K562 (cell line): ENCODE data around the gene KIF17. TPM values are rescaled to one million over a fixed set of nuclear protein-coding genes. Genes with fewer than 3 reads are reported as not detected.

Source experiments
- ATAC-seq: fragments of 200-7000 bp; cut with Tn5 transposase; 3 replicates; pipeline ENCODE4 v1.9.1; 2020; ENCODE audit warnings: moderate library complexity
- BruUV-seq: library from RNA; stranded (reverse); fragments of 400-500 nt; replicated peaks from 2 replicates; lab custom pipeline; 2021; lab: Mats Ljungman, UMichigan
- CTCF ChIA-PET: fragments of 300-600 bp; formaldehyde crosslinking; extraction: SDS; loops from one replicate; lab custom pipeline; 2021; ENCODE audit warnings: low intra/inter-chr PET ratio; lab: Yijun Ruan, JAX
- POLR2A ChIA-PET: fragments of 300-600, 350-650 bp; sonication (Branson Sonifier 250); formaldehyde crosslinking; extraction: SDS; loops from one replicate; lab custom pipeline; 2021; ENCODE audit warnings: antibody characterized with exemption, inconsistent platforms; lab: Yijun Ruan, JAX
- DNase-seq, 4 experiments: peaks; one replicate each; pipeline versions ENCODE4 v3.0.0 to v3.0.0-alpha.2; 2011 to 2018; ENCODE audit warnings: low spot score in 3 of 4, mixed read lengths in 3 of 4; ENCODE audit errors: extremely low read depth in 1 of 4
- FAIRE-seq: peaks from 2 replicates; lab custom pipeline; 2011; peaks lifted over from hg19 to GRCh38; lab: Jason Lieb, UNC
- H2AFZ ChIP-seq: 2 replicates; pipeline ENCODE4 v1.6.0; 2011; ENCODE audit warnings: low read depth, low read length, control low read depth, inconsistent platforms
- H3K27ac ChIP-seq: fragments of 200-600 bp; 3 replicates; pipeline ENCODE4 v1.8.0; 2011; ENCODE audit warnings: low read depth, mild to moderate bottlenecking, control low read depth, inconsistent platforms, low read length, moderate library complexity, mixed read lengths; ENCODE audit errors: extremely low read depth
- H3K27me3 ChIP-seq, 2 experiments: fragments of 300-600 bp in 1 of 2; 2 replicates in 1 of 2; 3 replicates in 1 of 2; pipeline versions ENCODE4 v1.6.0 to v1.8.0; 2011; ENCODE audit warnings: inconsistent platforms in 2 of 2, low read length in 2 of 2, mild to moderate bottlenecking in 1 of 2, mixed read lengths in 1 of 2, moderate library complexity in 1 of 2; ENCODE audit not compliant: control insufficient read depth in 2 of 2, insufficient read depth in 2 of 2
- H3K36me3 ChIP-seq: fragments of 300-600 bp; 3 replicates; pipeline ENCODE4 v1.8.0; 2011; ENCODE audit warnings: mild to moderate bottlenecking, low read length, inconsistent platforms; ENCODE audit not compliant: control insufficient read depth, insufficient read depth
- H3K4me1 ChIP-seq, 2 experiments: fragments of 200-600 bp in 1 of 2; replicated peaks in 1 of 2; 2 replicates in 1 of 2; 3 replicates in 1 of 2; pipeline versions ENCODE4 v1.5.1 to v1.8.0; 2011; ENCODE audit warnings: inconsistent platforms in 2 of 2, low read length in 2 of 2, mild to moderate bottlenecking in 1 of 2, mixed read lengths in 1 of 2, moderate library complexity in 1 of 2; ENCODE audit not compliant: control insufficient read depth in 2 of 2, insufficient read depth in 2 of 2
- H3K4me2 ChIP-seq: 2 replicates; pipeline ENCODE4 v1.6.1; 2011; ENCODE audit warnings: low read length, control low read depth, inconsistent platforms, mixed read lengths; ENCODE audit not compliant: insufficient read depth
- H3K4me3 ChIP-seq: fragments of 200-600 bp; sonication (generic), shearing (Covaris generic); 2 replicates; pipeline ENCODE4 v1.5.1; 2016; ENCODE audit warnings: control low read depth, inconsistent platforms
- H3K79me2 ChIP-seq: fragments of 200-600 bp; 3 replicates; pipeline ENCODE4 v1.8.0; 2011; ENCODE audit warnings: low read length, inconsistent platforms; ENCODE audit not compliant: control insufficient read depth, insufficient read depth
- H3K9ac ChIP-seq, 2 experiments: 2 replicates each; pipeline versions ENCODE4 v1.6.0 to v1.6.1; 2011; ENCODE audit warnings: low read depth in 2 of 2, low read length in 2 of 2, control low read depth in 1 of 2, inconsistent platforms in 1 of 2, mild to moderate bottlenecking in 1 of 2, mixed read lengths in 1 of 2; ENCODE audit not compliant: insufficient read depth in 1 of 2
- H3K9me1 ChIP-seq: one replicate; pipeline ENCODE4 v1.6.0; 2011; ENCODE audit warnings: inconsistent platforms, mild to moderate bottlenecking, low read length, moderate library complexity; ENCODE audit not compliant: control insufficient read depth, insufficient read depth
- H3K9me3 ChIP-seq: replicated peaks from 2 replicates; pipeline ENCODE4 v1.5.1; 2011; ENCODE audit warnings: low read depth, low read length, inconsistent platforms; ENCODE audit not compliant: control insufficient read depth, insufficient read depth
- H4K20me1 ChIP-seq: replicated peaks from 2 replicates; pipeline ENCODE4 v1.6.1; 2011; ENCODE audit warnings: low read length, inconsistent platforms, mixed read lengths; ENCODE audit not compliant: control insufficient read depth, insufficient read depth
- BCOR ChIP-seq: fragments of 450-650 bp; IDR thresholded peaks from 2 replicates; pipeline ENCODE4 v1.6.1; 2016
- CHD1 ChIP-seq: fragments of 200-600 bp; sonication (generic); IDR thresholded peaks from one replicate; pipeline ENCODE4 v1.6.1; 2012; ENCODE audit warnings: mild to moderate bottlenecking, moderate library complexity, low read length, inconsistent platforms
- CTBP1 ChIP-seq: fragments of 450-650 bp; IDR thresholded peaks from 2 replicates; pipeline ENCODE4 v1.6.1; 2016; ENCODE audit warnings: borderline replicate concordance
- ELF2 ChIP-seq: fragments of 250-450 bp; sonication (Bioruptor Pico); IDR thresholded peaks from 2 replicates; pipeline ENCODE4 v1.5.0; 2021; ENCODE audit warnings: mild to moderate bottlenecking
- EP400 ChIP-seq: fragments of 450-650 bp; IDR thresholded peaks from 2 replicates; pipeline ENCODE4 v1.6.1; 2017; ENCODE audit warnings: antibody characterized with exemption, mild to moderate bottlenecking, moderate library complexity
- HDAC2 ChIP-seq: fragments of 450-650 bp; IDR thresholded peaks from 2 replicates; pipeline ENCODE4 v1.6.1; 2016; ENCODE audit warnings: mild to moderate bottlenecking
- KDM1A ChIP-seq, 2 experiments: fragments of 450-650 bp; IDR thresholded peaks; 2 replicates each; pipeline ENCODE4 v1.6.1; 2016; ENCODE audit warnings: mild to moderate bottlenecking in 2 of 2
- NFE2L1 ChIP-seq: fragments of 450-650 bp; IDR thresholded peaks from 2 replicates; pipeline ENCODE4 v1.6.1; 2016; ENCODE audit warnings: missing genetic modification characterization, low read depth, mild to moderate bottlenecking, missing compliant biosample characterization, moderate library complexity, borderline replicate concordance
- RBBP5 ChIP-seq: fragments of 200-600 bp; sonication (generic); IDR thresholded peaks from 2 replicates; pipeline ENCODE4 v1.6.1; 2012; ENCODE audit warnings: borderline replicate concordance, mild to moderate bottlenecking, low read length, control low read depth, inconsistent platforms; ENCODE audit not compliant: insufficient read depth, poor library complexity, severe bottlenecking
- RBM25 ChIP-seq: fragments of 200-400 bp; formaldehyde crosslinking; IDR thresholded peaks from 2 replicates; pipeline ENCODE4 v1.6.1; 2018; ENCODE audit warnings: low read length, low read depth, moderate library complexity; ENCODE audit not compliant: severe bottlenecking
- ZBTB26 ChIP-seq: fragments of 450-650 bp; formaldehyde crosslinking; IDR thresholded peaks from 2 replicates; pipeline ENCODE4 v1.4.0; 2022; ENCODE audit warnings: missing genetic modification characterization
- ZNF121 ChIP-seq: sonication (generic); formaldehyde crosslinking; conservative IDR thresholded peaks from 2 replicates; pipeline ENCODE4 v1.8.0; 2022; ENCODE audit warnings: missing genetic modification reagents
- ZNF586 ChIP-seq: fragments of 450-650 bp; formaldehyde crosslinking; conservative IDR thresholded peaks from 2 replicates; pipeline ENCODE4 v1.4.0; 2020; ENCODE audit warnings: mild to moderate bottlenecking, moderate library complexity
- WGBS: fragments of 100-300 bp; shearing (Covaris generic); methylation state at CpG from one replicate; pipeline ENCODE4 v1.1.6; 2016; ENCODE audit warnings: low coverage, mixed read lengths; ENCODE audit not compliant: insufficient coverage; ENCODE audit errors: missing lambda C conversion rate; 5-methylcytosine and 5-hydroxymethylcytosine counted together
- in situ Hi-C: fragments of 300-500 bp; cut with MboI; formaldehyde crosslinking; loops from 4 replicates; pipeline ENCODE4 v1.15.0; 2018; ENCODE audit warnings: inconsistent platforms, mixed read lengths
- intact Hi-C: fragments of 100-400 bp; cut with micrococcal nuclease; formaldehyde crosslinking; loops from 2 replicates; pipeline ENCODE4 v1.14.2; 2022
- polyA plus RNA-seq, 8 experiments: library from polyadenylated mRNA; depleted of rRNA in 4 of 8; stranded (reverse) in 5 of 8; unstranded in 3 of 8; fragments of >200 nt; fragmentation: Nextera tagmentation in 2 of 8; fragmentation: Illumina TruSeq in 1 of 8; extraction: Ambion mirVana in 2 of 8; extraction: Trizol in 1 of 8; gene quantifications; 2 replicates each; pipeline versions ENCODE4 v1.2.1 to v1.2.3, GENCODE V29; 2011 to 2014; ENCODE audit warnings: inconsistent platforms in 1 of 8, missing spikeins in 1 of 8
- total RNA-seq, 7 experiments: library from RNA; depleted of rRNA in 6 of 7; stranded (reverse); fragments of >200 nt in 6 of 7; fragmentation: Illumina TruSeq in 2 of 7; extraction: Trizol in 2 of 7; gene quantifications; 2 replicates each; pipeline versions ENCODE4 v1.2.1 to v1.2.3, GENCODE V29; 2011 to 2021; ENCODE audit warnings: low replicate concordance in 1 of 7
- TF ChIP-seq, protein P1 (sequence below), 2 experiments: fragments of 450-650 bp; IDR thresholded peaks; 2 replicates each; pipeline ENCODE4 v1.6.1; 2018; ENCODE audit warnings: mild to moderate bottlenecking in 2 of 2, low read depth in 1 of 2; ENCODE audit not compliant: partially characterized antibody in 2 of 2
- TF ChIP-seq, protein P2 (sequence below): fragments of 450-650 bp; IDR thresholded peaks from 2 replicates; pipeline ENCODE4 v1.6.1; 2014; ENCODE audit warnings: low read depth, mild to moderate bottlenecking, moderate library complexity, borderline replicate concordance
- TF ChIP-seq, protein P3 (sequence below): sonication (generic); formaldehyde crosslinking; IDR thresholded peaks from 2 replicates; pipeline ENCODE4 v1.9.0; 2022; ENCODE audit warnings: mild to moderate bottlenecking, missing genetic modification reagents

KIF17 gene
- total and polyA plus RNA-seq, 9 of the 15 experiments (the other 6 are each of a cell fraction or from before 2014, with no cell fraction given): 0.04 to 0.47 (median 0.18) TPM; not detected in 5

DNA sequence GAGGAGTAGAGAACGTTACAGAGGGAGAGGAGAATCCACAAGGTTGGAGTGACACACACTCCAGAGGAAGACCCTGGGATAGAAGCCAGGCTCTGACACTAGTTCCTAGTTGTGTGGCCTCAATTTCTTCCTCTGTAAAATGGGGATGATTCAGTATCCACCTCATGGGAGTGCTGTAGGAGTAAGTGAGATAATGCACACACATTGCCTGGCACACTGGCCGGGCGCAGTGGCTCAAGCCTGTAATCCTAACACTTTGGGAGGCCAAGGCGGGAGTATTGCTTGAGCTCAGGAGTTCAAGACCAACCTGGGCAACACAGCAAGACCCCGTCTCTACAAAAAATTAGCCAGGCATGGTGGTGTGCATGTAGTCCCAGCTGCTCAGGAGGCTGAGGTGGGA is 8.9 kb downstream of the KIF17 start:
- Histone ChIP-seq H3K79me2 (no peaks in the 10 kb centered on the region), H4K20me1 (peaks cover 5% of the 10 kb centered on the region), H3K4me1 (peaks cover 5 to 33% of the 10 kb centered on the region in 2 experiments; a peak in 3 of 5 replicates), H3K4me3 (no peak overlapping the region), H2AFZ (no peak overlapping the region), H3K9ac (no peak overlapping the region), H3K36me3 (no peaks in the 10 kb centered on the region), H3K9me3 (no peaks in the 10 kb centered on the region; the same call in 1 of the 2 replicates), H3K27me3 (peaks cover 9 to 50% of the 10 kb centered on the region in 2 experiments; a peak in 4 of 5 replicates), H3K27ac (no peak overlapping the region), H3K4me2 (no peak overlapping the region), H3K9me1 (peaks cover 2% of the 10 kb centered on the region)
- intact Hi-C loops: no loop called here
- BruUV-seq: no TSS peak
- ATAC-seq (no peak), DNase-seq (no peak), FAIRE-seq (no peak)
- CTCF ChIA-PET: no interaction called here
- TF ChIP-seq ELF2 (CRISPR knock-in tag) (no peak), ZNF121 (CRISPR knock-in tag) (peak; percentile 98), BCOR (peak; percentile 75), ZNF586 (CRISPR knock-in tag) (no peak), KDM1A (IDR thresholded peaks at IDR 0.05) (peak; percentile 37 to 56; a peak in 3 of 4 replicates), EP400 (no peak), RBBP5 (no peak), RBM25 (peak; percentile 66), CTBP1 (no peak), ZBTB26 (CRISPR knock-in tag) (no peak), CHD1 (no peak), HDAC2 (peak; percentile 27; the same call in 1 of the 2 replicates), NFE2L1 (no peak)
- TF ChIP-seq, protein P1, sequence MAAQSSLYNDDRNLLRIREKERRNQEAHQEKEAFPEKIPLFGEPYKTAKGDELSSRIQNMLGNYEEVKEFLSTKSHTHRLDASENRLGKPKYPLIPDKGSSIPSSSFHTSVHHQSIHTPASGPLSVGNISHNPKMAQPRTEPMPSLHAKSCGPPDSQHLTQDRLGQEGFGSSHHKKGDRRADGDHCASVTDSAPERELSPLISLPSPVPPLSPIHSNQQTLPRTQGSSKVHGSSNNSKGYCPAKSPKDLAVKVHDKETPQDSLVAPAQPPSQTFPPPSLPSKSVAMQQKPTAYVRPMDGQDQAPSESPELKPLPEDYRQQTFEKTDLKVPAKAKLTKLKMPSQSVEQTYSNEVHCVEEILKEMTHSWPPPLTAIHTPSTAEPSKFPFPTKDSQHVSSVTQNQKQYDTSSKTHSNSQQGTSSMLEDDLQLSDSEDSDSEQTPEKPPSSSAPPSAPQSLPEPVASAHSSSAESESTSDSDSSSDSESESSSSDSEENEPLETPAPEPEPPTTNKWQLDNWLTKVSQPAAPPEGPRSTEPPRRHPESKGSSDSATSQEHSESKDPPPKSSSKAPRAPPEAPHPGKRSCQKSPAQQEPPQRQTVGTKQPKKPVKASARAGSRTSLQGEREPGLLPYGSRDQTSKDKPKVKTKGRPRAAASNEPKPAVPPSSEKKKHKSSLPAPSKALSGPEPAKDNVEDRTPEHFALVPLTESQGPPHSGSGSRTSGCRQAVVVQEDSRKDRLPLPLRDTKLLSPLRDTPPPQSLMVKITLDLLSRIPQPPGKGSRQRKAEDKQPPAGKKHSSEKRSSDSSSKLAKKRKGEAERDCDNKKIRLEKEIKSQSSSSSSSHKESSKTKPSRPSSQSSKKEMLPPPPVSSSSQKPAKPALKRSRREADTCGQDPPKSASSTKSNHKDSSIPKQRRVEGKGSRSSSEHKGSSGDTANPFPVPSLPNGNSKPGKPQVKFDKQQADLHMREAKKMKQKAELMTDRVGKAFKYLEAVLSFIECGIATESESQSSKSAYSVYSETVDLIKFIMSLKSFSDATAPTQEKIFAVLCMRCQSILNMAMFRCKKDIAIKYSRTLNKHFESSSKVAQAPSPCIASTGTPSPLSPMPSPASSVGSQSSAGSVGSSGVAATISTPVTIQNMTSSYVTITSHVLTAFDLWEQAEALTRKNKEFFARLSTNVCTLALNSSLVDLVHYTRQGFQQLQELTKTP (IDR thresholded peaks at IDR 0.05; ENCODE audit: low read depth in 1 of 2, partially characterized antibody in 2 of 2): no peak
- TF ChIP-seq, protein P2, sequence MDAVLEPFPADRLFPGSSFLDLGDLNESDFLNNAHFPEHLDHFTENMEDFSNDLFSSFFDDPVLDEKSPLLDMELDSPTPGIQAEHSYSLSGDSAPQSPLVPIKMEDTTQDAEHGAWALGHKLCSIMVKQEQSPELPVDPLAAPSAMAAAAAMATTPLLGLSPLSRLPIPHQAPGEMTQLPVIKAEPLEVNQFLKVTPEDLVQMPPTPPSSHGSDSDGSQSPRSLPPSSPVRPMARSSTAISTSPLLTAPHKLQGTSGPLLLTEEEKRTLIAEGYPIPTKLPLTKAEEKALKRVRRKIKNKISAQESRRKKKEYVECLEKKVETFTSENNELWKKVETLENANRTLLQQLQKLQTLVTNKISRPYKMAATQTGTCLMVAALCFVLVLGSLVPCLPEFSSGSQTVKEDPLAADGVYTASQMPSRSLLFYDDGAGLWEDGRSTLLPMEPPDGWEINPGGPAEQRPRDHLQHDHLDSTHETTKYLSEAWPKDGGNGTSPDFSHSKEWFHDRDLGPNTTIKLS: no peak
- TF ChIP-seq, protein P3, sequence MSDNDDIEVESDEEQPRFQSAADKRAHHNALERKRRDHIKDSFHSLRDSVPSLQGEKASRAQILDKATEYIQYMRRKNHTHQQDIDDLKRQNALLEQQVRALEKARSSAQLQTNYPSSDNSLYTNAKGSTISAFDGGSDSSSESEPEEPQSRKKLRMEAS (CRISPR knock-in tag): no peak
- WGBS: 18% methylated on average over 5 of the region's 5 CpGs
- POLR2A ChIA-PET: no interaction called here
- in situ Hi-C loops: loop anchor here (10.0 kb wide), 1 partner anchor 656 kb away; no protein-coding TSS in a partner anchor
